NCI-H748 treated with DMSO at 0.1 percent for 48 hours (cell line): ENCODE results near the gene RTF1.
A peak's percentile ranks its signal among the peaks of the same experiment; 100 is the strongest.
"Not testable (repeated sequence)": the region's sequence is repeated elsewhere in the genome, so short reads cannot be mapped to it uniquely, and the experiment has no call there.

ENCODE experiments used
- DNase-seq: peaks from one replicate; lab custom pipeline; 2025; lab: John Stamatoyannopoulos, UW

The RTF1 gene

DNA sequence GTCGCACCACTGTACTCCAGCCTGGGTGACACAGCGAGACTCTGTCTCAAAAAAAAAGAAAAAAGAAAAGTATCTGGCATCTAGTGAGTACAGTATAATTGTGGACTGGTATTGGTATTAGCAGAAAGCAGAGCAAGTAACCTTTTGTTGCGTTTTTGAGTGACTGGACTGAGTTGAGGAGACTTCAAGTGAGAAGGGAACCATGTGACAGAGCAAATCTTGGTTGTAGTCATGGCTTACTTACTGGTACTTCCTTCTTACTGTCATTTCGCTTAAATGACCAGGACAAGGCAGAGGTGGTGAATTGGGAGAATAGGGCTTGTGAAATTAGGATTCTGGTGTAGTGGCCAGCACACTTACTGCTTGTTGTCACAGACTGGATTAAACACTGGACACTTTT, 20.6 kb downstream of the RTF1 start:
- no peak for DNase-seq

DNA sequence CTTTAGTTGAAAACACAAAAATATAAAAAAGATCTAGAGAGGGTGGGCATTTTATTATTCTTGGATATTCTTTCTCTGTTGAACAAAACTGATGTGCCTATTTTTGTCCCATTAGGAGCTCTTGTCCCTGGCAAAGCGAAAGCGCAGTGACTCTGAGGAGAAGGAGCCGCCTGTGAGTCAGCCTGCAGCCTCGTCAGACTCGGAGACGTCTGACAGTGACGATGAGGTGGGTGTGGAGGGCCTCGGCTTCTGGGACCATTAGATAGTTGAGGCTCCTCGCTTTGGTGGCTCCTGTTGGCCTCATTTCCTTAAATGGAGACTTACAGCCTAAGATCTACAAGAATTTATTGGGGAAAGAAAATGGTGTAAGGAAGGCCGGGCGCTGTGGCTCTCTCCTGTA, 21.3 kb downstream of the RTF1 start:
- no peak for DNase-seq

DNA sequence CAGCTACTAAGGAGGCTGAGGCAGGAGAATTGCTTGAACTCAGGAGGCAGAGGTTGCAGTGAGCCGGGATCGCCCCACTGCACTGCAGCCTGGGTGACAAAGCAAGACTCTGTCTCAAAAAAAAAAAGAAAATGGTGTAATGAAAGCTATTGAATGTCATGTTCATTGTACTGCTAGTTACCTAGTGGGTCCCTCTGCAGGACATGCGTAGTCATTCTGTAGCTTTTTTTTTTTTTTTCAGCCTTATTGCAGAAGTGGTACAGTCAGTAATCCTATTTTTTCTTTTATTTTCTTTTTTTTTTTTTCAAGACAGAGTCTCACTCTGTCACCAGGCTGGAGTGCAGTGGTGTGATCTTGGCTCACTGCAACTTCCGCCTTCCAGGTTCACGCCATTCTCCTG, 21.9 kb downstream of the RTF1 start:
- DNase-seq = not testable (repeated sequence)

DNA sequence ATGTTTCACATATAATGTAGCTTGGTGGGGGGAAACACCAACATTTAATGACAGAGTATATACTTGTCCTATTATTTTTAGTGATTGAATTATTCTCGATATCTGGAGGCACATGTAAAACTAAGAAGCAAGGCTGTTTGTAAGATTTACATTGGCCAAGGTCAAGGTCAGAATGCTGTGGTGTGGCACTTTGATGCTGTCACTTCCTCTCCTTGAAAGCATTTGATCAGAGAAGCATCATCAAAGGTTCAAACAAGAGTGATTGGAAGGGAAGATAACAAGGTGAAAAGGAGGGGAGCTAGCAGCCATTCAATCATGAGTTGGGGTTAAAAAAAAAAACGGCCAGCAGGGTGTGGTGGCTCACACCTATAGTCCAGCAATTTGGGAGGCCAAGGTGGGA, 26.4 kb downstream of the RTF1 start:
- no peak for DNase-seq

DNA sequence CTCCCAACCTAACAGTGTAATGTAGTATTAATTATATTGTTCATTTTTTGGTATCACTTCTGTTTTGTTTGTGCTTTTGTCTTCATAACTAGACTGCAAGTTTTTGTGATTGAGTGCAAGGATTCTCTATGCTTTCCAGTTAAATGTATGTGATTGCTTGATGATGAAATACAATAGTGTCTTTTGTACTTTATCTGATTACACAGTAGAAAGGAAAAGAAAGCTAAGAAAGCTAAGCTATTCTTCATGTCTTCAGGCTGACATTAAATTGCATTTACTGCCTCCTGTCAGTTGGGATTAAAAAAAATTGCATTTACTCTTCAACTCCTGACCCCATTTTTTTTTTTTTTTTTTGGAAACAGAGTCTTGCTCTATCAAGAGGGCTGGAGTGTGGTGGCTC, 28.5 kb downstream of the RTF1 start:
- DNase-seq = no peak

DNA sequence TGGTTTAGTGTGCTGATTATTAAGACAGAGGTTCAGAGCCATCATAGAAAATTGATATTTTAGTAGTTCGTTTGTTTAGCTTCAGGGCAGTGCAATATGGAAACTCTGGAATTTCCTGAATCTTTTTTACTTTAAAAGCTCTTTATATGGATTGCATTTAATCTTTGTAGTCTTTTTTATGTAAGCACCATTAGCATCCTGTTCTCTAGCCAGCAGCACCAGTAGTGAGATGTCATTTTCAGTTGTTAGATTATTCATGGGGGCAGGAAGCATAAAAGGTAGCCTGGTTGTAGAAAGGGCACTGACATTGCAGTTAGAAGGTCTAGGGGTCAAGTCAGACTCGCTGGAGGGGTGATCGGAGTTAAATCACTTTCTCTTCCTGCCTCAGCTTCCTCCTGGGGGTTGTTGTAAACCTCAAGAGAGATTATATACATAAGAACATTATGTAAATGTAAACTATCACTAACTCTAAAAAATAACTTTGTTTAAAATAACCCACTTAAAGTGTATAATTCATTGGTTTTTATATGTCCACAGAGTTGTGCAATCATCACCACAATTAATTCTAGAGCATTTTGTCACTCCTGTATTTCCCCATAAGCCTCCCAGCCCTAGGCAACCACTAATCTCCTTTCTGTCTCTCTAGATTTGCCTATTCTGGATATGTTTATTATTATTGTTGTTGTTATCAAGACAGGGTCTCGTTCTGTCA, 45.3 kb downstream of the RTF1 start:
- DNase-seq = no peak

DNA sequence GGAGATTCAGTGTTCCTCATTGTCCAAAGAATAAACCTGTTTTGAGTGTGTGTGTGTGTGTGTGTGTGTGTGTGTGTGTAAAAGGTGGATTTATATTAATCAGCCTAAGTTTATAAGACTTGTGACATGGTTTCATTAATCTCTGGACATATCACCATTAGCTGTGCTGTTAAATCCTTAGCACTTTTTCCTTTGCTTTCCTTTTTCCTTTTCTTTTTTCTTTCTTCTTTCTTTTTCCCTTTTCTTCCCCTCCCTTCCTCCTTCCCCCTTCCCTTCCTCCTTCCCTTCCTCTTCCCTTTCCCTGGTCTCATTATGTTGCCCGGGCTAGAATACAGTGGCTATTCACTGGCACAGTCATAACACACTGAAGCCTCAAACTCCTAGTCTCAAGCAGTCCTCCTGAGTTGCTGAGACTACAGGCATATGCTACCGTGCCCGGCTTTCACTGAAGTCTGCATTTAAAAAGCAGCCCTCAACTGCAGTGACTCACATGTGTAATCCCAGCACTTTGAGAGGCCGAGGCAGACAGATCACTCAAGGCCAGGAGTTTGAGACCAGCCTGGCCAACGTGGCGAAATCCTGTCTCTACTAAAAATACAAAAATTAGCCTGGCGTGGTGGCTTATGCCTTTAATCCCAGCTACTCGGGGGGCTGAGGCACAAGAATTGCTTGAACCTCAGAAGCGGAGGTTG, 48.1 kb downstream of the RTF1 start:
- DNase-seq = no peak

DNA sequence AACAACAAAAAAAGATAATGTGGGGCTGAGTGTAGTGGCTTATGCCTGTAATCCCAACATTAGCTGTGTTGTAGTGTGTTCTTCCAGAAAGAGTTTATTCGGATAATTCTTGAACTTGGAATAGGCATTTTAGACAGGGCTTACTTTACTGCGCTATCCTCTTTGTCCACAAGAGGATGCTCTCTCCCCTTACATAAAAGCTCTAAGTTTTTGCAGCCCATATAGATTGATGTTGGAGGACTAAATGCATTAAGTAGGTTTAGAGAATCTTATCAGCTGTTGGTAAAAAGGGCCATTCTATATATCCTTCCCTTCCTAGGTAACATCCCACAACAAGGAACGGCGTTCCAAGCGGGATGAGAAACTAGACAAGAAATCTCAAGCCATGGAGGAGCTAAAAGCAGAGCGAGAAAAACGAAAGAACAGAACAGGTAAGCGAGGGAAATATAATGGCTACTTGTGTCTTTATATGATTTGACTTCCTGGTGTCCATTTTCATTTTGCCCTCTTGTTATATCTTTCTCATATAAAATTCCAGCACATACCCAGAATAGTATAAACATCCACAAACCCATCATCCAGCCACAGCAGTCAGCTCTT, 49.0 kb downstream of the RTF1 start:
- DNase-seq = peak; percentile 3

DNA sequence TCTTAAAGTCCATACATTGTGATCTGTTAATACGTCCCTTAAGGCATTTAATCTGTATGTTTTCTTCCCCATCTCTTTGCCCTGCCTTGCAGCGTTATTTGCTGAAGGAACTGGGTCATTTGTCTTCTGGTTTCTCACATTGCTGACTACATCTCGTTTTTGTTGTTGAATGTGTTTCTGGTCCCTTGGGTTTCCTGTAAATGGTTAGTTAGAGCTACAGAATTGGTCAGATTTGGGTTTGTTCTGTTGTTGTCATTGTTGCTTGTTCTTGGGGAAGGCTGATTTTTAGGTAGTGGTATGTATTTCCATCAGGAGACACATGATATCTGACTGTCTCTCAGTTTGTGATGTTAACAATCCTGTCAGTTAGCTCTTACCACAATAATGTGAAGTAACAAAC, 49.8 kb downstream of the RTF1 start:
- DNase-seq = no peak

DNA sequence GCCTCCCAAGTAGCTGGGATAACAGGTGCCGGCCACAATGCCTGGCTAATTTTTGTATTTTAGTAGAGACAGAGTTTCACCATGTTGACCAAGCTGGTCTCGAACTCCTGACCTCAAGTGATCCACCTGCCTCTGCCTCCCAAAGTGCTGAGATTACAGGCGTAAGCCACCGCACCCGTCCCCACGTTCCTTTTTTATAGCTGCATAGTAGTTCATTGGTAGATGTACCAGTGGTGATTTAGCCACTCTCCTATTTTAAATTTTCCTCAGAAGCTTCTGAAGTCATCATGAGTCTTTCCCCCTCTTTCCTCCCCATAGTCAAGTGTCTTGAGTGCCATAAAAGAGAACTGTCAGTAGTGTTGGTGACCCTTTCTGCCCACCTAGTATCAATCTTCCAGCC, 52.7 kb downstream of the RTF1 start:
- DNase-seq = not testable (repeated sequence)

DNA sequence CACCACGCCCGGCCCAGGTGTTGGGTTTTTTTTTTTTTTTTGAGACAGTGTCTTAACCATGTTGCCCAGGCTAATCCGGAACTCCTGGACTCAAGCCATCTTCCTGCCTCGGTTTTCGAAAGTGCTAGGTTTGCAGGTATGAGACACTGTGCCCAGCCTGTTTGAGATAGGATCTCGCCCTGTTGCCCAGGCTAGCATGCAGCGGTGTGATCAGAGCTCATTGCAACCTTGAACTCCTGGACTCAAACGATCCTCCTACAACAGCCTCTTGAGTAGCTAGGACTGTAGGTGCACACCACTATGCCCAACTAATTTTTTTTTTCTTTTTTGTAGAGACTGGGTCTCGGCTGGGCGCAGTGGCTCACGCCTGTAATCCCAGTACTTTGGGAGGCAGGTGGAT, 56.5 kb downstream of the RTF1 start:
- DNase-seq = no peak

DNA sequence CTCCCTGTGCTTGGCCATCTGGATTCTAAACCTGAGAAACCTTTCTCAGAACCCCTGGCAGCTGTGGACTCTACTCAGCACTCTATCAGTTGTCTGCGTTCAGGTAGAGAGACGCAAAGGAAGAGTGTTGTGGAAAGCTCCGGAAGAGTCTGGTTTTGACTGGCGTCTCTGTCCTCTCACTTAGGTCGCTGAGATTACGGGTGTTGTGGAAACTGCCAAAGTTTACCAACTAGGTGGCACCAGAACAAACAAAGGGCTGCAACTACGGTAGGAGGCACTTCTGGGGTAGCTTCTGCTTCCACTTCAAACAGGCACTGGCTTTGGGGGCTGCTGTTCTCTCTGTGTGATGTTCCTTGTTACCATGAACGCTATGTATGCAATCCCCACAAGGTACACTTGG, 57.5 kb downstream of the RTF1 start:
- no peak for DNase-seq

DNA sequence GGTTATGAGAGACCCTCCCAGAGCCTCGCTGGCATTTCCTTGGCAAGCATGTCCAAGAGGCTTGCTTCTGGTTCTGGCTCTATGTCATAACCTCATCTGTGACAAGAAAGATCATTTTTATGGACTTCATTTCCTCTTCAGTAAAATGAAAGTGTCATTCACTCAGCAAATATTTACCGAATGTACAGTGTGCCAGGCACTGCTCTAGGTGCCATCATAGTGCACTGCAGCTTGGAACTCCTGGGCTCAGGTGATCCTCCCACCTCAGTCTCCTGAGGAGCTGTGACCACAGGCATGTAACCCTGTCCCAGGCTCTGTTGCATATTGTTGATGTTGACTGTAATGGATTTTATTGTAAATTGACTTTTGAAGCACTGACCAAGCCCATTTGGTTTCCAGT, 58.0 kb downstream of the RTF1 start:
- no peak for DNase-seq

DNA sequence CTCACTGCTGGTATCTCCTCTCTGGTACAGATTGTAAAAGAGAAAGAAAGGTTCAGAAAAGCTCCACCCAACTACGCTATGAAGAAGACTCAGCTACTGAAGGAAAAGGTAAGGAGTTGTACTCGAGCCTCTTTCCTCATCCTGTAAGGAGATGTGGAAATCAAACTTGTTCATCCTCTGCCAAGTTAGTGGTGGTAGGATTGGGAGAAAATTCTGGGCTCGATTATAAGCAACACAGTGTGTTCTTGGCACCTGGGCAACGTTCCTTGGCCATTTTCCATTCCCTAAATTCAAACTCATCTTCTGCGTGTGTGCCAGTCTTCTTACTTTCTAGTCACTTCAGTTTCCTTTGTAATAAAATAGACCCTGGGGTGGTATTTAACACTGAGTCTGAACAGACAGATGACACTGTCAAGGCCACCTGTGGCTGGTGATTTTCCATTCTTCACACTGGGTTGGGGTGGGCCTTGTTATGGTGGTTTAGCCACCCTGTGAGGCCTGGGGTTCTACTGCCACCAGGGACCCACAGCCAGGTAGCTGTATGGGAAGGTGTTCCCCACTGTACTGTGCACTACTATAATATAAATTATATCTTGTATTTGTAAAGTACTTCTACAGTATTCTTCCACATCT, 59.6 kb downstream of the RTF1 start:
- DNase-seq = no peak

DNA sequence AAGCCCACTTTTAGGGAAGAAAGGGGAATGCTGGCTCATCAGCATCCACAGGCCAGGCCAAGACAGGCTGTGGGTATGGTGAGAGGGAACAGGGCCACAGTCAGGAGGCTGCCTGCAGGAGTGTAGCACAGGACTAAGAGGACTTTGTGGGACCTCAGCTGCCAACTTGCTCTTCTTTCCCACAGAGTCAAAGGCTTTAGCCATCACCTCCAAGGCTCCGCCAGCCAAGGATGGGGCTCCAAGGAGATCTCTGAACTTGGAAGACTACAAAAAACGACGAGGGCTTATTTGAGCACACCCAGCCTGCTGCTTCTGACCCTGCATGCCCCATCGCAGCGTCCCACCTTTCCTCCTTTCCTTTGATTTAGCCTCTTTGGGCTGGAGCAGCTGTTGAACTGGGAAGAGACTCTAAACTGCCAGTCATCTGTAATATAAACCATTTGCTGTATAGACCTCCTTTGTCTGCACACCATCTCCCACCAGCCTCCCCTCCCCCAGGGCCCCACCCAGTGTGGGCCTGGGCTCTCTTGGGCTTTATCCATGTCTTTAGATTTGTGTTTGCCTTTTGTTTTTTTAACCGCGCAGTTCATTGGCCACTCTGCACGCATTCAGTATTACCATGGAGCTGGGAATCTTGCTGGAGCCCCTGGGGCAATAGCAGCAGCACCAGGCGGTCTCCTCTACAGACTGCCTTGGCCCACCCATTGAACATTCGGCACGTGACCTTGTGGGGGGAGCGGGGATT, 63.7 kb downstream of the RTF1 start:
- DNase-seq = no peak

DNA sequence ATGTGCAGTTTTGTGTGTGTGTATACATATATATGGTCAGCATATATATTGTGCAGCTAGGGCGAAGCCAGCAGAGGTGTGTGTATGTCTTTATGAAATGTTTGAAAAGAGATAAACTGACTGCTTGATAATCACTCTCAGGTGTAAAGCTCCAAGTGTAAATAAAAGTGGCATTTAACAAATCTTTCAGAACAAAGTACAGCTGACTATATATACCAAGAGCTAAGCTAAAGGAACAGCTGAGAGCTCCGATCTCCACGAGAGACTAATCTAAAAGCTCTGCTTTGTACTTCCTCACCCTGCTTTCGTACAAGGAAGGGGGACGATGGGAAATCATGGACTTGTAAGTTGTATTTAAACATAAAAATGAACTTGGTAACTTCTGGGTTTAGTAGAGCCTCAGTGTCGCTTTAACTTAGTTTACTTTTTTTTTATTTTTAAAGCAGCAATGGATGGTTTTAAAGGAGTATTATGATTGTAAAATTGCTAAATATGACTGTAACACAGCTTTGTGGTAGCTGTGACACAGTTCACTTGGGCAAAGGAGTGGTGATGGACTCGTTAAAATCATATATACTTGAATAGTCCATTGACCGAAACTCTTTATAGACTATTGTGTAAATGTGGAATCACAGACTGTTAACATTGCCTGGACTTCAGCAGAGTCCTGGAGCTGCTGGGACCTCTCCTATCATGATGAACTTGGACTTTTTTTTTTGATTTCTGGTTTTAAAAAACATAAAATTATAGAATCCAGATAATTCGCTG, 65.4 kb downstream of the RTF1 start:
- no peak for DNase-seq

DNA sequence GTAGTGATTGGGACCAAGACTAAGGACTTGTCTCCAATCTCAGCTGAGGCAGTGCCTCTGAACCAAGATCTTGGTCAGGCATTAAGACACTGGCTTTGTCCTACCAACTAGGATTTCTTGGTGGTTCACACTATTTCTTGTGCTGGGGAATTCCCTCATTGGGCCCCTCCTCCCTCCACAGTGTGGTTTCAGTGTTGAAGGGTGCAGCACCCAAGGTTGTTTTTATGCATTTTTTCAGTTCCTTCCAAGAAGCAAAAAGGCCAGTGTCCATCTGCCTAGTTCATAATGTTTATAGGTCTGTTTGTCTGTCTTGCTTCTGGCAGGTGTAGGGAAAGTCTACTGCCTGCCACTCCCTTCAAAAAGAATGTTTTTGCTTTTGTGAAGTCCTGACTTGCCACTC, 66.2 kb downstream of the RTF1 start:
- DNase-seq = no peak

DNA sequence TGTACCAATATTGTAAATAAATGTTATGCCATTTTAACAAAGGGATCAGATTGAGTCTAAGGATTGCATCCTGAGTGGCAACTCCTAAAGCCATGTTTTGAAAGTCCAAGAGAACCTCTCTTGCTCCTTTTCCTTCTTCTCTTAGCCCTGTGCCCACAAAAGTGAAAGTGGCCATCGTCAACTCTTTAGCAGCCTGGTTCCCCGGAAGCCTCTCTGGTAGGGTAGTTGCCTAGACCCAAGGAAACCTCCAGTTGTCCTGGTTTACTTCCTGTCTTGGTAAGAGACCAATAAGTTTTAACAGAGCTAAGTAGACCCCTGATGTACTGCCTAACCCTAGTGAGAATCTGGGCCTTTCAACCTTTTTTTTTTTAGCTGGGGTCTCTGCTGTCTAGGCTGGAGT, 66.6 kb downstream of the RTF1 start:
- no peak for DNase-seq

DNA sequence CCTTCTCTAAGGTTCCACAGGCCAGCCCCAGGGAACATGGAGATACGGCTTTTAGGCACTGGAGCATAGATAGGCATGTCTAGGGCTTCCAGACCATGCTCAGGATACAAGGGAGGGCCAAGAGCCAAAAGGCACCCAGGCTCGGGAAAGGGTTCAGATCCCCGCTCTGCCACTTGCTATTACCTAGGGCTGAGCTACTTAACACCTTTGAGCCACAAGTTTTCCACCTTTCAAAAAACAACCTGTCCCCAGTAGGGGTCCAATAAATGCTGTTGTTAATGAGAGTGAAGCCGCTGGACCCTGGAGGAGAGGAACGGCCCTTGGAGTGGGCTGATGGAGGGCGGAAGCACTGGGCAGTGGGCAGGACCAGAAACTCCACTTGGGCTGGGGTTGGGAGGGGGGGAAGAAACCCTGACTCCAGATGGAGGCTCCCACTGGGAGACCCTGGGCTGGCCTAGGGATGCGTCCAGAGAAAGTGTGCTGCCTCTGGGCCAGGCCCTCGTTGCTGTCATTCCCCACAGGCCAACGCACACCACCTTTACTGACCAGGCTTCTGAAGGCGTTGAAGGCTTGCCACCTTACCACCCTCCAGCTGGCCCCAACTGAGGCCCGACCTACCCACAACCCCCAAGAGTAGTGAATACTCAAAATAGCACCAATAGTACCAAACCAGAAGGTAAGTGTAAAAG, 68.2 kb downstream of the RTF1 start:
- no peak for DNase-seq

DNA sequence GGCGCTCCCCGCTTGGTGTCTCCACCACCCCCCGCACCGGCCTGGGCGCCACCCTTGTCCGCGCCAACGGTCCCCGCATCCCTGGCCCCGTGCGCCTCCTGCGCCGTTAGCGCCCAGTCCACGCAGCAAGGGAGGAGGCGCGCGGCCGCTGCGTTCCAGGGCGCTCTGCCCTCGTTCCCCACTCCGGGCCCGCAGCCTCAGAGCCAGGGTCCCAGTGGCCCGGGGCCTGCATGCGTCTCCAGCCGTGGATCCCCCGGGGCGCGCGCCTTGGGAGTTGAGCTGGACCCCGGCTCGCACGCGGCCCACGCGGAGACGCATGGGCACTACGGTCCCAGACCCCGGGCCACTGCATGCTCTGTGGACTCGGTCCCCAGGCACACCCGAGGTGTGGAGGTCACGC, 69.4 kb downstream of the RTF1 start:
- no peak for DNase-seq

DNA sequence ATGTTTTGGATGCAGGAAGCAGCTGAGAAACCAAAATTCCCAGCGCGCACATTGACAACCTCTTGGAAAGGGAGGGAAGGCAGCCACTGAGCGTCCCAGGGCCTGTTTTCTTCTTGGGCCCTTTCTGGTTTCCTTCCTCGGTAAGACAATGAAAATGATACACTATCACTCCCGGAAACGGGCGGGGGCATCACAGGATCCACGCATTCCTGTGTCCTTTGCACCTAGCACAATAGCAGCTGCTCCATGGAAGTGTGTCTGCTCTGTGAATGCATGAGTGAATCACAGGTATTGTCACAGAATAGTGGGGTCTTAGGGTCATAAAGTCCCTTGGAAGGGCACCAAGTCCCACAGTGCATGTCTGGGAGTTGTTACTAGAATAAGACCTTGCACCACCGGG, 70.5 kb downstream of the RTF1 start:
- DNase-seq = no peak
